ENCODE data around the gene ZBTB17.

Gene ZBTB17

GRCh38 chr1:15923241-15923640 lies 52.7 kb downstream of the ZBTB17 start:
- TF ChIP-seq CTCF (IDR thresholded peaks at IDR 0.05; ENCODE audit: low read depth, low read length), result no peak
- TF ChIP-seq EZH2phosphoT487 (IDR thresholded peaks at IDR 0.05; ENCODE audit: low read depth), result no peak
- Histone ChIP-seq H3K4me3 (ENCODE audit: low read length) (no peak overlapping the region), H3K4me1 (ENCODE audit: low read length) (peaks cover 14% of the 10 kb centered on the region), H3K27ac (ENCODE audit: low read length) (no peak overlapping the region), H3K4me2 (ENCODE audit: low read length) (no peak overlapping the region), H4K20me1 (ENCODE audit: insufficient read depth, low read length) (no peaks in the 10 kb centered on the region), H3K36me3 (replicated peaks; ENCODE audit: low read depth, low read length) (peaks cover 19% of the 10 kb centered on the region), H3K9ac (ENCODE audit: low read length) (no peak overlapping the region), H3K79me2 (ENCODE audit: low read length) (no peaks in the 10 kb centered on the region), H2AFZ (ENCODE audit: low read depth, low read length) (no peak overlapping the region), H3K9me3 (ENCODE audit: insufficient read depth, low read length) (no peaks in the 10 kb centered on the region), H3K27me3 (ENCODE audit: low read depth, low read length) (no peaks in the 10 kb centered on the region)

- no peak overlapping the region for H3K27ac ChIP-seq (ENCODE audit: low read length)
- peak overlapping the region; percentile 21; the same call in 1 of the 2 replicates for H3K4me2 ChIP-seq (ENCODE audit: low read length)
- peaks cover 14% of the 10 kb centered on the region for H3K4me1 ChIP-seq (ENCODE audit: low read length)
- H4K20me1 ChIP-seq (ENCODE audit: insufficient read depth, low read length), result no peaks in the 10 kb centered on the region
- H3K9me3 ChIP-seq (ENCODE audit: insufficient read depth, low read length), result no peaks in the 10 kb centered on the region
- peaks cover 15% of the 10 kb centered on the region for H3K79me2 ChIP-seq (ENCODE audit: low read length)
- TF ChIP-seq EZH2phosphoT487 (IDR thresholded peaks at IDR 0.05; ENCODE audit: low read depth) (no peak), CTCF (IDR thresholded peaks at IDR 0.05; ENCODE audit: low read depth, low read length) (no peak)
- no peaks in the 10 kb centered on the region for H3K27me3 ChIP-seq (ENCODE audit: low read depth, low read length)
- H3K36me3 ChIP-seq (replicated peaks; ENCODE audit: low read depth, low read length), result peaks cover 15% of the 10 kb centered on the region
- no peak overlapping the region for H2AFZ ChIP-seq (ENCODE audit: low read depth, low read length)
- no peak overlapping the region for H3K9ac ChIP-seq (ENCODE audit: low read length)
- H3K4me3 ChIP-seq (ENCODE audit: low read length), result no peak overlapping the region
These were observed 56.8 kb downstream of the ZBTB17 start for GRCh38 chr1:15918962-15919715.

- H3K27ac ChIP-seq (ENCODE audit: low read length), result no peak overlapping the region
- peaks cover 32% of the 10 kb centered on the region for H3K79me2 ChIP-seq (ENCODE audit: low read length)
- H2AFZ ChIP-seq (ENCODE audit: low read depth, low read length), result no peak overlapping the region
- H4K20me1 ChIP-seq (ENCODE audit: insufficient read depth, low read length), result no peaks in the 10 kb centered on the region
- no peak overlapping the region for H3K9ac ChIP-seq (ENCODE audit: low read length)
- H3K4me3 ChIP-seq (ENCODE audit: low read length), result no peak overlapping the region
- no peak overlapping the region for H3K4me2 ChIP-seq (ENCODE audit: low read length)
- H3K4me1 ChIP-seq (ENCODE audit: low read length), result peaks cover 14% of the 10 kb centered on the region
- no peaks in the 10 kb centered on the region for H3K27me3 ChIP-seq (ENCODE audit: low read depth, low read length)
- TF ChIP-seq CTCF (IDR thresholded peaks at IDR 0.05; ENCODE audit: low read depth, low read length) (no peak), EZH2phosphoT487 (IDR thresholded peaks at IDR 0.05; ENCODE audit: low read depth) (no peak)
- H3K36me3 ChIP-seq (replicated peaks; ENCODE audit: low read depth, low read length), result peaks cover 16% of the 10 kb centered on the region
- H3K9me3 ChIP-seq (ENCODE audit: insufficient read depth, low read length), result no peaks in the 10 kb centered on the region
These were observed 59.0 kb downstream of the ZBTB17 start for GRCh38 chr1:15916916-15917315.

GRCh38 chr1:15916417-15916816 lies 59.5 kb downstream of the ZBTB17 start:
- H3K4me1 ChIP-seq (ENCODE audit: low read length), result peaks cover 14% of the 10 kb centered on the region
- H2AFZ ChIP-seq (ENCODE audit: low read depth, low read length), result no peak overlapping the region
- TF ChIP-seq EZH2phosphoT487 (IDR thresholded peaks at IDR 0.05; ENCODE audit: low read depth) (no peak), CTCF (IDR thresholded peaks at IDR 0.05; ENCODE audit: low read depth, low read length) (no peak)
- no peaks in the 10 kb centered on the region for H3K9me3 ChIP-seq (ENCODE audit: insufficient read depth, low read length)
- H3K27me3 ChIP-seq (ENCODE audit: low read depth, low read length), result no peaks in the 10 kb centered on the region
- H3K36me3 ChIP-seq (replicated peaks; ENCODE audit: low read depth, low read length), result peaks cover 12% of the 10 kb centered on the region
- H3K79me2 ChIP-seq (ENCODE audit: low read length), result peaks cover 33% of the 10 kb centered on the region
- no peaks in the 10 kb centered on the region for H4K20me1 ChIP-seq (ENCODE audit: insufficient read depth, low read length)
- H3K27ac ChIP-seq (ENCODE audit: low read length), result no peak overlapping the region
- no peak overlapping the region for H3K4me2 ChIP-seq (ENCODE audit: low read length)
- no peak overlapping the region for H3K9ac ChIP-seq (ENCODE audit: low read length)
- no peak overlapping the region for H3K4me3 ChIP-seq (ENCODE audit: low read length)
